NOMO-1 (cell line): ENCODE results near the gene RAET1G.
"Not testable (repeated sequence)": the region's sequence is repeated elsewhere in the genome, so short reads cannot be mapped to it uniquely, and the experiment has no call there.

Experiments
- DNase-seq, 2 experiments: peaks; one replicate each; lab custom pipeline; 2025; ENCODE audit not compliant: unreplicated experiment in 2 of 2; lab: John Stamatoyannopoulos, UW

RAET1G gene

GRCh38 chr6:149915970-149916865 is 6.7 kb downstream of the RAET1G start:
- no peak for DNase-seq

GRCh38 chr6:149913540-149914240 is 9.2 kb downstream of the RAET1G start:
- DNase-seq: no peak

GRCh38 chr6:149913085-149913484 is 9.8 kb downstream of the RAET1G start:
- DNase-seq: no peak

GRCh38 chr6:149912680-149913079 is 10.2 kb downstream of the RAET1G start:
- not testable (repeated sequence) for DNase-seq

- DNase-seq: no peak
Observed at GRCh38 chr6:149910721-149911151, 12.2 kb downstream of the RAET1G start.

GRCh38 chr6:149909701-149910470 is 13.0 kb downstream of the RAET1G start:
- no peak for DNase-seq

GRCh38 chr6:149908480-149908879 is 14.4 kb downstream of the RAET1G start:
- DNase-seq: not testable (repeated sequence)

- no peak for DNase-seq
Observed at GRCh38 chr6:149907317-149907716, 15.6 kb downstream of the RAET1G start.

GRCh38 chr6:149906405-149906804 is 16.5 kb downstream of the RAET1G start:
- no peak for DNase-seq

GRCh38 chr6:149905911-149906371 is 17.0 kb downstream of the RAET1G start:
- no peak for DNase-seq

- DNase-seq: no peak
Observed at GRCh38 chr6:149905371-149905910, 17.5 kb downstream of the RAET1G start.

GRCh38 chr6:149904661-149905370 is 18.1 kb downstream of the RAET1G start:
- no peak for DNase-seq

GRCh38 chr6:149903938-149904611 is 18.8 kb downstream of the RAET1G start:
- no peak for DNase-seq

- no peak for DNase-seq
Observed at GRCh38 chr6:149901444-149902140, 21.3 kb downstream of the RAET1G start.

GRCh38 chr6:149900620-149901443 is 22.1 kb downstream of the RAET1G start:
- DNase-seq: no peak

GRCh38 chr6:149899926-149900619 is 22.8 kb downstream of the RAET1G start:
- no peak for DNase-seq

GRCh38 chr6:149899486-149899885 is 23.4 kb downstream of the RAET1G start:
- DNase-seq: no peak

- no peak for DNase-seq
Observed at GRCh38 chr6:149898966-149899365, 24.0 kb downstream of the RAET1G start.
